ENCODE data around the gene NAALAD2.
"Not testable (repeated sequence)": the region's sequence is repeated elsewhere in the genome, so short reads cannot be mapped to it uniquely, and the experiment has no call there.

Gene NAALAD2

DNA sequence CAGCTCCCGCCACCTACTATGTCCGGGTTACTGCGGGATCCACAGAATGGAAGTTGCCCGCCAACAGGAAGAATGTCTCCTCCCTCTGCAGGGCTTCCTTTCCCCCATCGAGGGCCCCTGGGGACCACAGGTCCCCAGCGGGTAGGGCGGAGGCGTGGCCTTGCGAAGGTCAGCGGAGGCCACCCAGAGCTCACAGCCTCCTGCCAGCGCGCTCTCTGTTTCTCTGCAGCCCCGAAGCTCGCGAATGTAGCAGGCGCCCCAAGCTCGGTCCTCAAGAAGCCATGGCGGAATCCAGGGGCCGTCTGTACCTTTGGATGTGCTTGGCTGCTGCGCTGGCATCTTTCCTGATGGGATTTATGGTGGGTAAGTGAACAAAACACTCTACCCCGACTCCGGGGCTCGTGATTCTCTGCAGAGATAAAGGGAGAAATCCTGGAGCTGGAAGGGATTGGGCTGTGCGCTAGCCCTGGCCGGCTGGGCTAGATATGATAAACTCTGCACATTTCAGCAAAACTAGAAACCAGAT, at the start of gene NAALAD2:
Gene NAALAD2, plus strand, starts transcription at position 186 of the 526 bp plus-strand sequence. Its CDS starts 96 bp downstream, at position 282.
- DNase-seq = no peak

DNA sequence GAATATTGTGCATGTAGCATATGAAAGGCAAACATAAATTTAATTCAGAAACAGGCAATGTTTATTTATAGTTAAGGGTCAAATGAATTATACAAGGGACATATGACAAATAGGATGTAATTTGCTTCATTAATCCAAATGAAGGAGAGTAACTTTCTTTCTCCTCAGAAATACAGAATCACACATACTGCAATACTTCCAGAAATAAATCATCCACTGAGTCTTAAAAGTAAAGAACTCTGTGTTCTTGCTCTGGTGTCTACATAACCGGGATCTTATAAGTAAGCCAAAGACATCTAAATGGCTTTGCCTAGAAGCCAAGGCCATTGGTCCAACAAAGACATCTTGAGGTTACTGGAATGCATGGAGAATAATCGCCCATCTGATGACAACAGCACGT, 48.8 kb upstream of the NAALAD2 start, which contains the start of gene UBTFL1:
Gene UBTFL1, plus strand, starts transcription at position 301 of the 400 bp plus-strand sequence. Its CDS starts 0 bp downstream, at position 301.
- DNase-seq = not testable (repeated sequence)

GRCh38 chr11:90088731-90089130, 45.7 kb upstream of the NAALAD2 start:
- not testable (repeated sequence) for DNase-seq

- DNase-seq = not testable (repeated sequence)
These were observed 39.1 kb upstream of the NAALAD2 start for GRCh38 chr11:90095230-90095924.

DNA sequence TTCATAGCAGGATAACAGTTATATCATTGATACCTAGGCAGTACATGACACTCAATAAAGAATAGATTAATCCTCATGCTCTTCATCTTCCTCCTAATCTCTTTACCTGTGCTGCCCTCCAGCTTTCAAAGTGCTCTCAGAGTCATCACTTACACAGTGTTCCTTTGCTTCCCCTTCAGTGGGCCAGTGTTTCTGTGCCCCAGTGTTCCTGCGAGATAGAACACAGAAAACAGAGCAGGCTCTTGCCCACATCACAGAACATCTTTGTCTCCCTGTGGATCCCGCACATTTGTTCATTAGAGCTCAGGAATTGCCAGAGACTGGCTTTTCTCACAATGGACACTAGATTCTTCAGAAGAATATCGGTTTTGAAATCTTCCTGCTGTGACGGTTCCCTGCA, 36.2 kb upstream of the NAALAD2 start:
- DNase-seq = not testable (repeated sequence)

DNA sequence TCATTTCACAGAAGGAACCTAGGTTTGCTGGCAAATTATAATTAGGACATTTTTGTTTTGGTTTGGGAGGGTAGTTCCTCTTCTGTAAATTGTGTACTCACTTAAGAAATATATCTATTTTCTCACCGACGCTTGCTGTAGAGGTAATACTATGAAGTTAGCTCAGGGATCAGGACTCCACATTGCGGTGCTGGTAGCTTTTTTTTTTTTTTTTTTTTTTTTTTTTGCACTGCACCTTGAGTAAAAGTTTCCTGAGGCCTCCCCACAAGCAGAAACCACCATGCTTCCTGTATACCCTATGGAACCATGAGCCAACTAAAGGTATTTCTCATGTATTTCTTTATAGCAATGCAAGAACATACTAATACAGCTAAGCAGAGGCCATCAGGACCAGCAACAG, 34.0 kb upstream of the NAALAD2 start:
- DNase-seq = no peak

DNA sequence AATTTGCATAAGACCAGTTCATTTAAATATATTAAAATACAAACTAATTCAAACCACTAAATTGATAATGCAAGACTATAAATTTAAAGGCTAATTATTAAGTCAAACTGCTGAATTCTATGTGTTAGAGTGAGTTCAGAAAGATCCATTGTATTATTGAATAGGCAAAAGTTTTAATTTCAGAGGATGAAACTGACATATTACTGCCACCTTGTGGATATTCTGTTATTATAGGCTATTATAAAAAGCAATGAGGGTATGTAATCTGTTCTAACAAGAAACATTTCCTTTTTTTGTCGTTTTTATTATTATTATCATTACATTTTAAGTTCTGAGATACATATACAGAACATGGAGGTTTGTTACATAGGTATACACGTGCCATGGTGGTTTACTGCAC, 20.9 kb upstream of the NAALAD2 start:
- no peak for DNase-seq

- DNase-seq = no peak
These were observed 14.3 kb upstream of the NAALAD2 start for GRCh38 chr11:90120191-90120590.

- DNase-seq = no peak
These were observed 10.1 kb upstream of the NAALAD2 start for GRCh38 chr11:90124371-90124770.

GRCh38 chr11:90124946-90125345, 9.5 kb upstream of the NAALAD2 start:
- no peak for DNase-seq

- no peak for DNase-seq
These were observed 644 bp upstream of the NAALAD2 start for GRCh38 chr11:90133560-90134477.

- no peak for DNase-seq
These were observed 553 bp downstream of the NAALAD2 start for GRCh38 chr11:90135016-90135415.

- no peak for DNase-seq
These were observed 14.4 kb downstream of the NAALAD2 start for GRCh38 chr11:90148900-90149299.

DNA sequence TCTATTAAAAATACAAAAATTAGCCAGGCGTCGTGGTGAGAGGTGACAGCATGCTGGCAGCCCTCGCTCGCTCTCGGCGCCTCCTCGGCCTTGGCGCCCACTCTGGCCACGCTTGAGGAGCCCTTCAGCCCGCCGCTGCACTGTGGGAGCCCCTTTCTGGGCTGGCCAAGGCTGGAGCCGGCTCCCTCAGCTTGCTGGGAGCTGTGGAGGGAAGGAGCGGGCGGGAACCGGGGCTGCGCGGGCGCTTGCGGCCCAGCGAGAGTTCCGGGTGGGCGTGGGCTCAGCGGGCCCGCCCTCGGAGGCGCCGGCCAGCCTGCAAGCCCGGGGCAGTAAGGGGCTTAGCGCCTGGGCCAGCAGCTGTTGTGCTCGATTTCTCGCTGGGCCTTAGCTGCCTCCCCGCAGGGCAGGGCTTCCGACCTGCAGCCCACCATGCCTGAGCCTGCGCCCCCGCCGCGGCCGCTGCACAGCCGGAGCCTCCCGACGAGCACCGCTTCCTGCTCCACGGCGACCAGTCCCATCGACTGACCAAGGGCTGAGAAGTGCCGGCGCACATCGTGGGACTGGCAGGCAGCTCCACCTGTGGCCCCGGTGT, 32.6 kb downstream of the NAALAD2 start:
- not testable (repeated sequence) for DNase-seq

DNA sequence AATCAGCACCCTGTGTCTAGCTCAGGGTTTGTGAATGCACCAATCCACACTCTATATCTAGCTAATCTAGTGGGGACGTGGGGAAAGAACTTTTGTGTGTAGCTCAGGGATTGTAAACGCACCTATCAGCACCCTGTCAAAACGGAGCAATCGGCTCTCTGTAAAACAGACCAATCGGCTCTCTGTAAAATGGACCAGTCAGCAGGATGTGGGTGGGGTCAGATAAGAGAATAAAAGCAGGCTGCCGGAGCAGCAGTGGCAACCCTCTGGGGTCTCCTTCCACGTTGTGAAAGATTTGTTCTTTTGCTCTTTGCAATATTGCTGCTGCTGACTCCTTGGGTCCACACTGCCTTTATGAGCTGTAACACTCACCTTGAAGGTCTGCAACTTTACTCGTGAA, 33.2 kb downstream of the NAALAD2 start:
- DNase-seq = not testable (repeated sequence)

GRCh38 chr11:90168571-90168970, 34.1 kb downstream of the NAALAD2 start:
- no peak for DNase-seq

GRCh38 chr11:90171359-90171758, 36.9 kb downstream of the NAALAD2 start:
- DNase-seq = no peak

GRCh38 chr11:90176069-90176468, 41.6 kb downstream of the NAALAD2 start:
- no peak for DNase-seq

GRCh38 chr11:90178751-90179150, 44.3 kb downstream of the NAALAD2 start:
- no peak for DNase-seq

DNA sequence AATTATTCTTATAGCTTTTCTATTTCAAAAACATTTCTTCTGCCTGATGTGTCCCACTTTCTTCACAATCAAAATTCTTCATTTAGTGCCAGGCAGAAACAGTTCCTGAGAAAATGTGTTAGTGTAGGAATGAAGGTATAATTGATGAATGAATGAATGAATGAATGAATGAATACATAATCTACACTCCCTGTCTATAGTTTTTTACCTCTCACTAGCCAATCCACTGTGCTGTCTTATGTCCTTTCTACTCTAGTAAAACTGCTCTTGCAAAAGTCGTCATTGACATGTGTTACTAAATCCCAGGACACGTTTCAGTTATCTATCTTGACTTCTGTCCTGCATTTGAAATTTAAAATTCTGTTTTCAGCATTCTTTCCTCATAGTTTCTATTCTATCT, 45.5 kb downstream of the NAALAD2 start:
- no peak for DNase-seq

GRCh38 chr11:90187839-90188238, 53.4 kb downstream of the NAALAD2 start:
- no peak for DNase-seq

- DNase-seq = no peak
These were observed 54.5 kb downstream of the NAALAD2 start for GRCh38 chr11:90189011-90189410.
